ENCODE data around the gene ARID1B.

GRCh38 chr6:157170535-157170934 is 393.4 kb downstream of the ARID1B start:
- TF ChIP-seq RAD21 (IDR thresholded peaks at IDR 0.05; ENCODE audit: low read length), result no peak
- no peak for TF ChIP-seq RCOR1 (IDR thresholded peaks at IDR 0.05; ENCODE audit: insufficient replicate concordance, low read length)

All from IMR-90 (cell line).